HG02981 (cell line): ENCODE data around the gene ANKRD63.

ENCODE experiments used
- ATAC-seq: cut with Tn5 transposase; IDR thresholded peaks from one replicate; pipeline ENCODE4 v1.9.1; 2021; ENCODE audit warnings: mild to moderate bottlenecking, moderate library complexity; ENCODE audit not compliant: unreplicated experiment

Gene ANKRD63

GRCh38 chr15:40313531-40314398 is 30.9 kb upstream of the ANKRD63 start:
- no peak for ATAC-seq

- no peak for ATAC-seq
These were observed 29.7 kb upstream of the ANKRD63 start for GRCh38 chr15:40312370-40313158.

- no peak for ATAC-seq
These were observed 28.1 kb upstream of the ANKRD63 start for GRCh38 chr15:40310993-40311392.

GRCh38 chr15:40310001-40310959 is 27.4 kb upstream of the ANKRD63 start:
- no peak for ATAC-seq

GRCh38 chr15:40309344-40309862 is 26.5 kb upstream of the ANKRD63 start:
- ATAC-seq, result no peak

- peak; percentile 46 for ATAC-seq
These were observed 24.8 kb upstream of the ANKRD63 start, which contains the start of gene PLCB2 for GRCh38 chr15:40307421-40308211. Gene PLCB2, minus strand, starts transcription at chr15:40307935. Its CDS starts 263 bp downstream, at chr15:40307672.

- no peak for ATAC-seq
These were observed 24.0 kb upstream of the ANKRD63 start for GRCh38 chr15:40306908-40307307.

GRCh38 chr15:40306371-40306770 is 23.5 kb upstream of the ANKRD63 start:
- ATAC-seq, result no peak

GRCh38 chr15:40305281-40305680 is 22.4 kb upstream of the ANKRD63 start:
- no peak for ATAC-seq

GRCh38 chr15:40303576-40303975 is 20.7 kb upstream of the ANKRD63 start:
- ATAC-seq, result no peak

- no peak for ATAC-seq
These were observed 20.1 kb upstream of the ANKRD63 start for GRCh38 chr15:40302981-40303380.

GRCh38 chr15:40302288-40302886 is 19.5 kb upstream of the ANKRD63 start:
- no peak for ATAC-seq

- ATAC-seq, result no peak
These were observed 18.8 kb upstream of the ANKRD63 start for GRCh38 chr15:40301467-40302179.

GRCh38 chr15:40300771-40301170 is 17.9 kb upstream of the ANKRD63 start:
- no peak for ATAC-seq

GRCh38 chr15:40300367-40300766 is 17.5 kb upstream of the ANKRD63 start:
- no peak for ATAC-seq

GRCh38 chr15:40298216-40298935 is 15.5 kb upstream of the ANKRD63 start:
- no peak for ATAC-seq

- no peak for ATAC-seq
These were observed 14.5 kb upstream of the ANKRD63 start for GRCh38 chr15:40297356-40297755.
